ENCODE data around the gene SRRM5.
A peak's percentile ranks its signal among the peaks of the same experiment; 100 is the strongest.
"Not testable (repeated sequence)": the region's sequence is repeated elsewhere in the genome, so short reads cannot be mapped to it uniquely, and the experiment has no call there.

Gene SRRM5

GRCh38 chr19:43611788-43612187 lies at the start of gene SRRM5:
SRRM5 (plus strand) TSS chr19:43612088; CDS start chr19:43612122, 34 bp downstream.
- DNase-seq, result no peak

- no peak for DNase-seq
These were observed 49.6 kb upstream of the SRRM5 start for GRCh38 chr19:43562226-43562697.

- DNase-seq, result no peak
These were observed 49.1 kb upstream of the SRRM5 start for GRCh38 chr19:43562698-43563241.

- DNase-seq, result no peak
These were observed 48.0 kb upstream of the SRRM5 start for GRCh38 chr19:43563816-43564457.

GRCh38 chr19:43564800-43565199 lies 47.1 kb upstream of the SRRM5 start:
- DNase-seq, result no peak

- no peak for DNase-seq
These were observed 42.2 kb upstream of the SRRM5 start for GRCh38 chr19:43569657-43570056.

GRCh38 chr19:43570174-43570791 lies 41.6 kb upstream of the SRRM5 start:
- no peak for DNase-seq

GRCh38 chr19:43572171-43572588 lies 39.7 kb upstream of the SRRM5 start:
- DNase-seq, result no peak

GRCh38 chr19:43574424-43575155 lies 37.3 kb upstream of the SRRM5 start:
- no peak for DNase-seq

GRCh38 chr19:43575156-43575950 lies 36.5 kb upstream of the SRRM5 start, which contains the start of the genes PINLYP and XRCC1:
PINLYP (plus strand) TSS chr19:43575801; CDS start chr19:43577192, 1,391 bp downstream.
XRCC1 (minus strand) TSS chr19:43575527; CDS start chr19:43575458, 69 bp downstream.
- DNase-seq, result peak; percentile 84

GRCh38 chr19:43575955-43576878 lies 35.7 kb upstream of the SRRM5 start:
- DNase-seq, result no peak

GRCh38 chr19:43578787-43579186 lies 33.1 kb upstream of the SRRM5 start:
- no peak for DNase-seq

- DNase-seq, result no peak
These were observed 30.4 kb upstream of the SRRM5 start for GRCh38 chr19:43581467-43581866.

GRCh38 chr19:43582495-43582894 lies 29.4 kb upstream of the SRRM5 start:
- no peak for DNase-seq

- DNase-seq, result no peak
These were observed 27.4 kb upstream of the SRRM5 start for GRCh38 chr19:43584484-43584883.

GRCh38 chr19:43586346-43586745 lies 25.5 kb upstream of the SRRM5 start:
- no peak for DNase-seq

GRCh38 chr19:43587029-43587428 lies 24.9 kb upstream of the SRRM5 start:
- not testable (repeated sequence) for DNase-seq

- DNase-seq, result no peak
These were observed 22.6 kb upstream of the SRRM5 start for GRCh38 chr19:43589277-43589676.

GRCh38 chr19:43589678-43590077 lies 22.2 kb upstream of the SRRM5 start:
- no peak for DNase-seq

- no peak for DNase-seq
These were observed 19.8 kb upstream of the SRRM5 start for GRCh38 chr19:43591904-43592772.
